GM21360 (cell line): ENCODE data around the gene MPHOSPH9.
"Not testable (repeated sequence)": the region's sequence is repeated elsewhere in the genome, so short reads cannot be mapped to it uniquely, and the experiment has no call there.

Experiments
- ATAC-seq: cut with Tn5 transposase; IDR thresholded peaks from one replicate; pipeline ENCODE4 v1.9.1; 2021; ENCODE audit warnings: mild to moderate bottlenecking, moderate library complexity; ENCODE audit not compliant: unreplicated experiment

MPHOSPH9 gene

DNA sequence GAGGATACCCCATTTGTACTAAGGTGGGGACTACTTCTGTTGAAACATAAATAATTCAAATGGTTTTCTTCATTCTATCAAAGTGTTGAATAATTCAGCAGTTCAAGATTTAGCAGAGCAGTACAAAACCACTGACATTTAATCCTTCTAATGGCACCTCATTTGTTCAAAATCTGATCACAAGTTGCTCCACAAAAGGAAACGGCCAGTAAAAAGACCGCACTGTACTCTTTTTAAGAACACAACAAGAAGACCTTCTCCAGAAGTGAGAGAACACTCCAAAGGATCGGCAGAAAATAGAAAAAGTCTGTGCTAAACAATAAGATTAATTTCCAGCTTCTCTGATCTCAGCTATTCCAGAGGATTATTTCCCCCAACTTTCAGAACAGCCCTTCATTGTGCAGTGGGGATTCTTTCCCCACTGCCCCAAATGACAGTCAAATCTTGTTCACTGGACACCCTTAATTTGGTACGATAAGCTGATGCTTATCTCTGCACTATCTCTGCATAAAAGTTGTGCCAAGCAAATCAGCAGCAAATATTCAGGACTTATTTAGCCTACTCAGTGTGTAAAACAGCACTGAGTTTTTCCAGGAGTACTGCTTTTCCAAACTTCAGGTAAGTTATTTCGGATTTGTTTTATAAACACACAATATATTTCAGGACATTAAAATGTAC, 5.2 kb downstream of the MPHOSPH9 start:
- ATAC-seq: no peak

DNA sequence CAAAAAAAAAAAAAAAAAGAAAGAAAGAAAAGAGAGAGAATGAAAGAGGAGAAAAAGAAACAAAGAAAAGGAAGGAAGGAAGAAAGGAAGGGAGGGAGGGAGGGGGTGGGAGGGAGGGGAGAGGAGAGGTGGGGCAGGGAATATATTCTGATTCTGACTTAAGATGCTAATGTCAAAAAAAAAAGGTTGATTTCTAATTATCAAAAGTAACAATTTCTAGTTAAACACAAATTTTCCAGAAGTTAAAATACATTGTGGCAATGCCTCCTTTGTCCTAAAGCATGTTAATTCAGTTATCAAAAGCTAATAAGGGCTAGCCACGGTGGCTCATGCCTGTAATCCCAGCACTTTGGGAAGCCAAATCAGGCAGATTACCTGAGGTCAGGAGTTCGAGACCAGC, 7.5 kb downstream of the MPHOSPH9 start:
- ATAC-seq: no peak

DNA sequence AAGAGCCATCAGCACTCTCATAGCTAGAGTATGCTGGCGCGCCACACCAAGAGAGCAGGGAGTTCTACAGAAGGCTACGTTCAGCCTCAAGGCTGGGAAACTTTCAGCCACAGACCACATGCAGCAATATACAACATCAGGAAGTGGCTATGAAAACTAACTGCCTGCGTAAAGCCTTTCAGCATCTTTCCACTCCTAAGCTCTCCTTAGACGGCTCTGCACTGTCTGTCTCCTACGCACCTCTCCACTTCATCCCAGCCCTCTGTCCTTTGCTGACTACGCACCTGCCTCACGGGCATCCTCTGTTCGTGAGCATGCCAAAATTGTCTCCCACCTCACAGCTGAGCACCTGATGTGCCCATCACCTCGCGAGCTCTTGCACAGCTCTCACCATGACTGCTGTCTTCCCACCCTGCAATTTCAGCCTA, 9.7 kb downstream of the MPHOSPH9 start:
- no peak for ATAC-seq

- ATAC-seq: not testable (repeated sequence)
These were observed 25.1 kb downstream of the MPHOSPH9 start for GRCh38 chr12:123207815-123208214.

GRCh38 chr12:123206794-123207193, 26.1 kb downstream of the MPHOSPH9 start:
- ATAC-seq: not testable (repeated sequence)

- ATAC-seq: no peak
These were observed 32.5 kb downstream of the MPHOSPH9 start for GRCh38 chr12:123200414-123200813.

- ATAC-seq: no peak
These were observed 33.0 kb downstream of the MPHOSPH9 start for GRCh38 chr12:123199936-123200335.

GRCh38 chr12:123187637-123188036, 45.3 kb downstream of the MPHOSPH9 start:
- no peak for ATAC-seq

DNA sequence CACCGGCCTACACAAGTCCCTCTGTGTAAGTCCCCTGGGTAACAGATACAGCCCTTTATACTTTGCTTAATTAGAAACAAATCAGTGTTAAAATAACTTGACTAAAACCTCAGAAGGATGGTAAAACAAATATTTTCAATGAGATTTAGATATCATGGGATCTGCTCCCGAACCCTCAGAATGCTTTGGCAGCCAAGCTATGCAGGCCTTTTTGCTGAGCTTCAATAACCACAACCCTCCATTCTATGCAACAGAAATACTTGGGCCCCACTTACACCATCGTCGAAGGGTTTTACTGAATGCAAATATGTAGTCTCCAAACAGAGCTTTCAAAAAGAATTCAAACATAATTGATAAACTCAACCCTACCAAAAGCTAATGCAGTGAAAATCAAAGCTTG, 52.8 kb downstream of the MPHOSPH9 start:
- ATAC-seq: no peak

GRCh38 chr12:123171967-123172366, 61.0 kb downstream of the MPHOSPH9 start:
- ATAC-seq: no peak

DNA sequence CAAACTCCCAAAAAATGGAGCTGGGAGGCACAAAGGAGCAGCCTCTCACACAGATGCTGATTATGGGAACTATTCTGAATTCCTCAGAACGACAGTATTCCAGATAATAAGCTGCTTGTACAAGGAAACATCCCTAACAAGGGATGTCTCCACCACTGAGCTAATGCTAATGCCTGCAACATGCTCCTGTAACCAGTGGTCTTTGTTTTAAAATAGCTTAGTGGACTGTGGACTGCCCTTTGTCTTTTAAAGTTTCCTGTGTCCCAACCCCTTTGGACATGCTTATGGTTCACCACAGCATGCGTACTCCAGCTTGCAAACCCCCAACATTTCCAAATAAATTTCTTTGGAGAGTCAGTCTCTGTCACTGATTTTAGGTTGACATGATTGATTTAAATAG, 65.6 kb downstream of the MPHOSPH9 start:
- no peak for ATAC-seq

DNA sequence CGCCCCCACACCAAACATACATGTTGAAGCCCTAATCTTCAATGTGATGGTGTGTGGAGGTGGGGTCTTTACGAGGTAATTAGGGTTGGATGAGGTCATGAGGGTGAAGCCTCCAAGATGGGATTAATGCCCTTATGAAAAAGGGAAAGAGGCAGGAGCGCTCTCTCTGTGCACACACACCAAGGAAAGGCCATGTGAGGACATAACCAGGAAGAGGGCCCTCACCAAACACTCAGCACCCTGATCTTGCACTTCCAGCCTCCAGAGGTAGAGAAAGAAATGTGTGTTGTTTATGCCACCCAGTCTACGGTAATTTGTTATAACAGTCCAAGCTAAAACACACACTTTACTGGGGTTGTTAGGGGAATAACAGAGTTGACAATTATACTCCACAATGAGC, 67.4 kb downstream of the MPHOSPH9 start:
- no peak for ATAC-seq

GRCh38 chr12:123164710-123165261, 68.2 kb downstream of the MPHOSPH9 start:
- ATAC-seq: no peak

- no peak for ATAC-seq
These were observed 68.7 kb downstream of the MPHOSPH9 start for GRCh38 chr12:123164222-123164621.

DNA sequence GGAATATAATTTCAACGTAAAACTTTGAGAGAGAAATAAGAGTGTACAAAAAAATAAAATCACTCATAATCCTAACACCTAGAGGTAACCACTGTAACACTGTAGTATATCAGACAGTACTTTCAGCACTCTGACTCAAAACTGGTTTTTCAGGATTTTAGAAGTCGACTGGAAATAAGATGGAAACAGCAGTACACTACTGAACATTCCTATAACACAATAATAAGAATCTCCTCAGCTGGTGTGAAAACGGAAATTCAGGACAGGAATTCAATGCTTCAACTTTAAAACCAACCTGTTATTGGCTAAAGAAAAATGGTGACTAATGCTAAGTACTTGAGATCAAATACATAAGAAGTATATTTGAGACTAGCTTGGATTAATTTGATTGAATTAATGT, 69.7 kb downstream of the MPHOSPH9 start:
- no peak for ATAC-seq

- ATAC-seq: no peak
These were observed 72.0 kb downstream of the MPHOSPH9 start for GRCh38 chr12:123160801-123161487.

- no peak for ATAC-seq
These were observed 79.0 kb downstream of the MPHOSPH9 start for GRCh38 chr12:123153906-123154305.

- ATAC-seq: no peak
These were observed 80.1 kb downstream of the MPHOSPH9 start for GRCh38 chr12:123152833-123153232.

- peak; percentile 17 for ATAC-seq
These were observed 81.2 kb downstream of the MPHOSPH9 start for GRCh38 chr12:123151457-123152454.

DNA sequence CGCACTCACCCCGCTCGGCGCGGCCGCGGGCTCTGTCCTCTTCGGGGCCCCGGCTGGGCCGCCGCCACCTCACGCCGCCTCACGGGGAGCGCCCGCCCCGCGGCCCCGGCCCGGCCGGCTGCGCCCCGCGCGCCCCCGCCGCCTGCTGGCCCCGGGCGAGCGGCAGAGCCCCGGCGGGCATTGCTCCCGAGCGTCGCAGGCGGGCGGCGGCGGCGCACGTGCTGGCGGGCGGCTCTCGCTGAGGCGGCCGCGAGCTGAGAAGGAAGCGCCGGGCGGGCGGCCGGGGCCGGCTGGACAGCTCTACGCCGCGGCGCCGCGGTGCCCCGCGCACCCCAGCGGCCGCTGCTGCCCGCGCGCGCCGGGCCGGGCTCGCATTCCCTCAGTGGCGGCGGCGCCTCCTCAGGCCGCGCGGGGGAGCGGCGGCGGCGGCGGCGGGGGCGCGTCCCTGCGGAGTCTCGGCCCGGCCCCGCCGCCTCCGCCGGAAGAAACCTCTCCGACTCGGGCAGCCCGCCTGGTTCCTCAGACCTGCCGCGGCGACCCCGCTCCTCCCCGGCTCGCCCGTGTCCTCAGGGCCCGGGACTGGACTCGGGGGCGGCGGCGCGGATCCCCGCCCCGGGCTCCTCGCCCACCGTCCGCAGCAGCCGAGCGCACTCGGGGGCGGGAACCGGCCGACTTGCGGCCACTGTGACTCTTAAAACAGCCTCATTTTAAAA, 82.0 kb downstream of the MPHOSPH9 start, which contains the start of gene PITPNM2:
TSS of gene PITPNM2 (minus strand) at position 347 of the 713 bp plus-strand sequence. CDS start 116,500 bp downstream, outside the sequence.
- ATAC-seq: peak; percentile 66
